ENCODE measurements around the gene TNP2.

TNP2 gene

GRCh38 chr16:11245988-11246387 lies 23.1 kb downstream of the TNP2 start:
- peak; percentile 72 for FAIRE-seq
- DNase-seq (ENCODE audit: extremely low spot score, insufficient read length, low read depth) = no peak

DNA sequence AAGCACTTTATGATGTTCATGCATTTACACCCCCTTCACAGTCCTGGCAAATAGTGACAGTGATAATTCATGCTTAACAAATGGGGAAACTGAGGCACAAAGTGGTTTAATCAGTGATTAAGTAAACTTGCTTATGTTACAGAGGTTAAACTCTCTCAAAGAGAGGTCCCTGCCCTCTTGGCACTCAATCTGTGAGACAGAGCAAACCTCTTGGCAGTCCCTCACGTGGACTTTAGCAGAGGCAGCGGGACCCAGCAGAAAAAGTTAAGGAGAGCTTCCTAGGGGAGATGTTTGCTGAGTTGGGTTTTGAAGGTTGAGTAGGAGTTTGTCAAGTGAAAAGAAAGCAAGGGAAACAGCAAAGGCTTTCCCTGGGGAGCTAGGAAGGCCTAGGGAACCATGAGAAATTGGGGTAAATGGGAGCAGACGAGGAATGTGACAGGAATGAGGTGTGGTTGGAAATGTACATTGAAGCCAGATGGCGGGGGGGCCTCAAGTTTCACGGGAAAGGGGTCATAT lies 23.8 kb downstream of the TNP2 start:
- no peak for FAIRE-seq
- no peak for DNase-seq (ENCODE audit: extremely low spot score, insufficient read length, low read depth)

GRCh38 chr16:11242658-11243057 lies 26.5 kb downstream of the TNP2 start:
- no peak for FAIRE-seq
- no peak for DNase-seq (ENCODE audit: extremely low spot score, insufficient read length, low read depth)

GRCh38 chr16:11241480-11242204 lies 27.5 kb downstream of the TNP2 start:
- DNase-seq (ENCODE audit: extremely low spot score, insufficient read length, low read depth) = no peak
- no peak for FAIRE-seq

- FAIRE-seq (no peak), DNase-seq (ENCODE audit: extremely low spot score, insufficient read length, low read depth) (no peak)
These were observed 28.3 kb downstream of the TNP2 start for GRCh38 chr16:11240636-11241473.

GRCh38 chr16:11239644-11240632 lies 29.2 kb downstream of the TNP2 start:
- DNase-seq (ENCODE audit: extremely low spot score, insufficient read length, low read depth) (no peak), FAIRE-seq (no peak)

GRCh38 chr16:11238272-11239202 lies 30.6 kb downstream of the TNP2 start:
- DNase-seq (ENCODE audit: extremely low spot score, insufficient read length, low read depth) (no peak), FAIRE-seq (no peak)

DNA sequence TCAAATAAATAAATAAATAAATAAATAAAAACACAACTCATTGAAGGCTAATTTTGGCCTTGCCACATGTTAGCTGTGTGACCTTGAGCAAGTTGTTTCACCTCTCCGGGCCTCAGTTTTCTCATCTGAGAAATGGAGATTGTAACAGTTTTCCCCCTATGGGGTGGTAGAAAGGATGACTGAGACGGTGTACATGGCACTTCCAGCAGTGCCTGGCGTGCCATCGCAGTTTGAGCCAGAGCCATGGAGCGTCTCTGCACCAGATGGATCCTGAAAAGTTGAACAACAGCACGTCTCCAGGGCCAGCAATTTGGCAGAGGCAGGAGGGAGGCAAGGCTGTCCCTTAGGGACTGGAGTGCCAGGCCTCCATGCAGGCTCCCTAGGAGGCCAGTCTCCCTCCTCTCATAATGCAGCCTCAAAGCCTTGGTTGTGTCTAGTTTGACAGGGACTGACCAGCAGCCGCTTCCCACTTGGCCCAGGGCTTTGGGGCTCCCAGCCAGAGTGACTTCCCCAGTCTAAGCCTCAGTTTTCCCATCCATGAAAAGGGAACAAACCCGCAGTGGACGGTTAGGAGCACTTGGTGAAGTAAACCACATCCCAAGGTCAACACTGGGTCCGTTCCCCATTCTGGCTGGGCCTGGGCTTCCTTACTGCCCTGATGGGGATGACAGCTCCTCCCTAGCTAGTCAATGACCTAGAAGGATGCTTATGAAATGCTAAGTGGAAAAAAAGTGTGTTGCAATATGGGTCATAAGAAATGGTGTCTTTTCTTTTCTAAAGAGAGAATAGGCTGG lies 32.5 kb downstream of the TNP2 start:
- no peak for DNase-seq (ENCODE audit: extremely low spot score, insufficient read length, low read depth)
- no peak for FAIRE-seq

DNA sequence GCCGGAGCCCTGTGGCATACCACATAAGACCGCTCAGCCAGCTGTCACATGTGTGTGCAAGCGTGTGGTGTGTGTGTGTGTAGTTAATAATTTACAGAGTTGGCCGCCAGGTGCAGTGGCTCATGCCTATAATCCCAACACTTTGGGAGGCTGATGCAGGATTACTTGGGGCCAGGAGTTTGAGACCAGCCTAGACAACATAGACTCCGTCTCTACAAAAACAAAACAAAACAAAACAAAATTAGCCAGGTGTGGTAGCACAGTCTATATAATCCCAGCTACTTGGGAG lies 33.5 kb downstream of the TNP2 start:
- DNase-seq (ENCODE audit: extremely low spot score, insufficient read length, low read depth) (no peak), FAIRE-seq (no peak)

- FAIRE-seq (no peak), DNase-seq (ENCODE audit: extremely low spot score, insufficient read length, low read depth) (no peak)
These were observed 34.0 kb downstream of the TNP2 start for GRCh38 chr16:11234884-11235702.

- FAIRE-seq = no peak
- DNase-seq (ENCODE audit: extremely low spot score, insufficient read length, low read depth) = no peak
These were observed 35.3 kb downstream of the TNP2 start for GRCh38 chr16:11233727-11234376.

GRCh38 chr16:11232852-11233726 lies 36.0 kb downstream of the TNP2 start:
- peak; percentile 81 for FAIRE-seq
- DNase-seq (ENCODE audit: extremely low spot score, insufficient read length, low read depth) = peak; percentile 49

GRCh38 chr16:11232302-11232851 lies 36.7 kb downstream of the TNP2 start:
- FAIRE-seq (no peak), DNase-seq (ENCODE audit: extremely low spot score, insufficient read length, low read depth) (no peak)

DNA sequence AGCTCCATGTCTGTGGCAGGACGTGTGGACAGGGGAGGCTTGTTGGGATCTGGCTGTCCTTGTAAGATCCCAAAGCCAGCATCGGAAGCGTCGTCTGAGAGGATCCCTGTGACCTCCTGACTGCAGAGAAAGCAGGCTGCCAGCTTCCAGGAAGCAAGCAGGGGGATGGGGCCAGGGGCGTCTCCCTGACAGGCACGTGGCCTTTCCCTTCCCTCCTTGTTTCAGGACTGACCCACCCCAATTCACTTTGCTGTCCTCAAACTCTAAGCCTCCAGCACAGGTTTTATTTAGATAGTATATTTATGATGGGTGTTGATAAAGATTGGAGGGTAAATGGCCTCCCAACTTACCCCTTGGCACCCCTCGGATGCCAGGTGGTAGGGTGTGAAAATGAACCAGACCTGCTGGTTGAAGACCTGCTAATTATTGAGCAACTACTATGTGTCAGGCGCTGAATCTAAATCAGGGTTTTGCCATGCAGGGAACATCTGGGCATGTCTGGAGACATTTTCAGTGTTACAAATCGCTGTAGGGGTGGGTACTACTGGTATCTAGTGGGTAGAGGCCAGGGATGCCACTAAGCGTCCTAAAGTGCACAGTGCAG lies 37.7 kb downstream of the TNP2 start:
- DNase-seq (ENCODE audit: extremely low spot score, insufficient read length, low read depth) (no peak), FAIRE-seq (no peak)

GRCh38 chr16:11229906-11230305 lies 39.2 kb downstream of the TNP2 start:
- FAIRE-seq = no peak
- no peak for DNase-seq (ENCODE audit: extremely low spot score, insufficient read length, low read depth)

- DNase-seq (ENCODE audit: extremely low spot score, insufficient read length, low read depth) = no peak
- FAIRE-seq = no peak
These were observed 39.7 kb downstream of the TNP2 start for GRCh38 chr16:11229432-11229831.

Measured in GM18507 (cell line).